SK-N-SH treated with all-trans-retinoic acid at 6 μM for 48 hours (cell line): ENCODE measurements around the gene ZNF391.

Experiments used
- BACH2 ChIP-seq: fragments of 250-450 bp; sonication (Bioruptor Pico); IDR thresholded peaks from 2 replicates; pipeline ENCODE4 v1.9.0; 2021; ENCODE audit warnings: mild to moderate bottlenecking, borderline replicate concordance
- OSR1 ChIP-seq: fragments of 250-450 bp; sonication (Bioruptor Pico); IDR thresholded peaks from 2 replicates; pipeline ENCODE4 v1.8.0; 2022; ENCODE audit warnings: moderate library complexity, mild to moderate bottlenecking, inconsistent platforms
- PATZ1 ChIP-seq: fragments of 250-450 bp; sonication (Bioruptor Pico); IDR thresholded peaks from 2 replicates; pipeline ENCODE4 v1.8.0; 2020; ENCODE audit warnings: mild to moderate bottlenecking, moderate library complexity, borderline replicate concordance
- ZFP30 ChIP-seq: fragments of 450-650 bp; formaldehyde crosslinking; IDR thresholded peaks from 2 replicates; pipeline ENCODE4 v1.5.0; 2022; ENCODE audit warnings: mild to moderate bottlenecking, moderate library complexity

DNA sequence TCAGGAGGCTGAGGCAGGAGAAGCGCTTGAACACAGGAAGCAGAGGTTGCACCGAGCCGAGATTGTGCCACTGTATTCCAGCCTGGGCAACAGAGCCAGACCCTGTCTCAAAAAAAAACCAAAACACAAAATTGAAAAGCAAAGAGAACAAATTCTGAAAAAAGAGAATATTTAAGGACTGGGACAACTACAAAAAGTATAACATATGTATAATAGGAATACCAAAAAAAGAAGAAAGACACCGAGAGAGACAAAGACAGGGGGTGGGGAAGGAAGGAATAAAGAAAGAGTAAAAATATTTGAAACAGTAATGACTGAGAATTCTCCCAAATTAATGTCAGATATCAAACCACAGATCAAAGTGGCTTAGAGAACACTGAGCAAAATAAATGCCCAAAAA, 5.5 kb upstream of the ZNF391 start:
- no peak for TF ChIP-seq ZFP30
- no peak for TF ChIP-seq PATZ1 (CRISPR knock-in tag)
- no peak for TF ChIP-seq OSR1
- TF ChIP-seq BACH2 (CRISPR knock-in tag): no peak
